Pancreas (tissue), 10 donors: ENCODE data around the gene NECTIN4. TPM values are rescaled to one million over a fixed set of nuclear protein-coding genes. Genes with fewer than 3 reads are reported as not detected.
A peak's percentile ranks its signal among the peaks of the same experiment; 100 is the strongest.

ENCODE experiments used
- ATAC-seq, 4 donors: fragments of 200-7000 bp; cut with Tn5 transposase; one replicate each; pipeline versions ENCODE4 v1.8.0 to v1.9.1; 2020; ENCODE audit warnings: mild to moderate bottlenecking in 4 of 4, moderate library complexity in 4 of 4
- DNase-seq, 6 donors: peaks; one replicate each; pipeline ENCODE4 v3.0.0-alpha.2; 2020
- FAIRE-seq: peaks from 2 replicates; lab custom pipeline; 2012; peaks lifted over from hg19 to GRCh38; lab: Jason Lieb, UNC
- H3K27ac ChIP-seq, 4 donors: fragments of 200-600 bp; sonication (generic); 1 replicate in 3 of 4; 2 replicates in 1 of 4; pipeline versions ENCODE4 v1.5.0 to v1.8.0; 2020
- H3K27me3 ChIP-seq, 4 donors: fragments of 200-600 bp; one replicate each; pipeline ENCODE4 v1.8.0; 2021
- H3K36me3 ChIP-seq, 3 donors: fragments of 200-600 bp; sonication (generic) in 1 of 3; one replicate each; pipeline versions ENCODE4 v1.5.0 to v1.8.0; 2020 to 2021
- H3K4me1 ChIP-seq, 3 donors: fragments of 200-600 bp; one replicate each; pipeline ENCODE4 v1.8.0; 2021
- H3K4me3 ChIP-seq, 4 donors: fragments of 200-600 bp; sonication (generic) in 2 of 4; one replicate each; pipeline versions ENCODE4 v1.5.0 to v1.8.0; 2020 to 2021
- H3K9me3 ChIP-seq, 4 donors: fragments of 200-600 bp; one replicate each; pipeline ENCODE4 v1.8.0; 2021
- CTCF ChIP-seq, 4 donors: fragments of 200-600 bp; sonication (generic) in 3 of 4; IDR thresholded peaks; one replicate each; pipeline versions ENCODE4 v1.5.0 to v1.8.0; 2021; ENCODE audit warnings: antibody characterized with exemption in 4 of 4
- WGBS, 2 donors: extraction: QIAGEN DNeasy Blood & Tissue Kit; methylation state at CpG; one replicate each; pipeline ENCODE4 v1.1.7; 2013; 5-methylcytosine and 5-hydroxymethylcytosine counted together
- intact Hi-C, 3 donors: fragments of 100-400 bp; cut with DNase I; formaldehyde crosslinking; loops; one replicate each; pipeline versions ENCODE4 v1.11.1 to v1.14.2; 2022
- polyA plus RNA-seq, 2 donors: library from polyadenylated mRNA; stranded (reverse); fragments of 200-250 nt; gene quantifications; one replicate each; pipeline ENCODE4 v1.2.3, GENCODE V29; 2013
- total RNA-seq, 6 donors: library from RNA; stranded (reverse); fragmentation: NEBNext Ultra II Directional in 4 of 6; extraction: Animal tissue kit (Norgen Biotek cat#: 25700) in 4 of 6; gene quantifications; one replicate each; pipeline versions ENCODE4 v1.2.1 to v1.2.4, GENCODE V29; 2021 to 2023
- donor health status: healthy with polysubstance abuse.
- donor health status: DM: no; HTN: no; CAD: no; lungs with moderate emphysema.
- donor health status: DM: no; HTN: no; CAD: no.
- donor health status: control.
- donor health status: control.
- donor health status: Bipolar disorder and iron deficiency.
- donor health status: DM: yes; HTN: yes; CAD: no.
- donor health status: DM: no; HTN: no; CAD: no.
- donor health status: DM: no; HTN: no; CAD: no.
- donor health status: DM: yes; HTN: yes; CAD: no.

NECTIN4 gene
- total and polyA plus RNA-seq, 8 donors = 1.7 to 9.3 (median 3.1) TPM

DNA sequence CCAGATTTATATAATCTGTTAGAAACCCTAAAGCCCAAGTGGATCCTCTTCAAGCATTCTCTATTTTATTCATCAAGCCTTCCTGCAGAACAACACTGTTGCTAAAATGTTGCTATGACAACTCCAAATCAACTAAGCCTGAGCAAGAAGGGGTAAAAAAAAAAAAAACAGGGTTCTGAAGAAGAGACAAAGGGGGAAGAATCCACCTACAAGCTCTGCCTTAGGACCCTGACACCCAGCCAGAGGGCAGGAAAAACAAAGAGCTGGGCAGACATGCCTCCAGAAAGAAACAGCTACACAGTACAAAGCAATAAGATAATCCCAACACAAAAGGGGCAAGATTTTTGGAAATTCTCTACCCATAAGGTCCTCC lies 44.8 kb downstream of the NECTIN4 start:
- no peak for ATAC-seq
- no peaks in the 10 kb centered on the region for H3K27me3 ChIP-seq
- intact Hi-C loops = no loop called here
- H3K27ac ChIP-seq = peak overlapping the region in 3 of 4 donors; percentile 84 to 95 (median 85)
- peak overlapping the region; percentile 80 to 96 (median 92) for H3K4me3 ChIP-seq
- TF ChIP-seq CTCF (IDR thresholded peaks at IDR 0.05) = no peak
- peaks cover 0 to 6% (median 6%) of the 10 kb centered on the region in 3 donors for H3K4me1 ChIP-seq
- no peak for DNase-seq
- H3K36me3 ChIP-seq = peaks cover 0 to 35% (median 18%) of the 10 kb centered on the region in 3 donors
- FAIRE-seq = no peak
- no peaks in the 10 kb centered on the region for H3K9me3 ChIP-seq

DNA sequence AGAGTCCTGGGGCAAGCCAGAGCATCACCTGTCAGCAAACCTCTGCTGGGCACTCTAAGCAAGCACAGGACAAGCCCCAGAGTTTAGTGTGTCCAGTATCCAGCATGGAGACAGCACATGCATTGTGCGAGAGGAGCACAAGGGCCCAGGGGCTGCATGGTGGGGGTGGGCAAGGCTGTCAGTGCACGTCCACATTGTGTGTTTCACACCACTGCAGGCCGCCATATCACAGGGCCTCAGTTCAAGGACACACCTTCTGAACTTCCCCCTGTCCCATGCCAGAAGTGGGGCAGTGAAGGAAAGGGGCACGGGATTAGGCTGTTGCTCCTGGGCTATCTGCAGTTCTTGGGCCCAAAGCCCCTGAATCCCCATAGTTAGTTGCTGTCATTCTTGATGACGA lies 49.8 kb downstream of the NECTIN4 start:
- WGBS, 2 donors = 51 to 56% methylated on average over 5 of the region's 5 CpGs
- intact Hi-C loops = no loop called here
- no peak for TF ChIP-seq CTCF (IDR thresholded peaks at IDR 0.05)
- Histone ChIP-seq H3K9me3 (no peaks in the 10 kb centered on the region), H3K36me3 (peaks cover 0 to 35% (median 18%) of the 10 kb centered on the region in 3 donors), H3K27me3 (no peaks in the 10 kb centered on the region), H3K4me1 (peaks cover 0 to 9% (median 9%) of the 10 kb centered on the region in 3 donors), H3K4me3 (no peak overlapping the region), H3K27ac (peak overlapping the region in 2 of 4 donors; percentile 56 to 66)
- FAIRE-seq = no peak
- DNase-seq = no peak
- ATAC-seq = peak in 1 of 4 donors; percentile 1

- Histone ChIP-seq H3K27me3 (no peaks in the 10 kb centered on the region), H3K36me3 (peaks cover 0 to 35% (median 18%) of the 10 kb centered on the region in 3 donors), H3K4me3 (peak overlapping the region; percentile 62 to 84 (median 71)), H3K4me1 (peaks cover 0 to 6% (median 5%) of the 10 kb centered on the region in 3 donors), H3K27ac (peak overlapping the region; percentile 53 to 66 (median 54)), H3K9me3 (no peaks in the 10 kb centered on the region)
- DNase-seq (no peak), ATAC-seq (peak; percentile 1 to 8 (median 4)), FAIRE-seq (no peak)
- 0 to 3% methylated on average over 2 to 3 of the region's 3 CpGs for WGBS, 2 donors
- intact Hi-C loops = no loop called here
- TF ChIP-seq CTCF (IDR thresholded peaks at IDR 0.05) = no peak
Observed at GRCh38 chr1:161039154-161039545, 50.2 kb downstream of the NECTIN4 start.

DNA sequence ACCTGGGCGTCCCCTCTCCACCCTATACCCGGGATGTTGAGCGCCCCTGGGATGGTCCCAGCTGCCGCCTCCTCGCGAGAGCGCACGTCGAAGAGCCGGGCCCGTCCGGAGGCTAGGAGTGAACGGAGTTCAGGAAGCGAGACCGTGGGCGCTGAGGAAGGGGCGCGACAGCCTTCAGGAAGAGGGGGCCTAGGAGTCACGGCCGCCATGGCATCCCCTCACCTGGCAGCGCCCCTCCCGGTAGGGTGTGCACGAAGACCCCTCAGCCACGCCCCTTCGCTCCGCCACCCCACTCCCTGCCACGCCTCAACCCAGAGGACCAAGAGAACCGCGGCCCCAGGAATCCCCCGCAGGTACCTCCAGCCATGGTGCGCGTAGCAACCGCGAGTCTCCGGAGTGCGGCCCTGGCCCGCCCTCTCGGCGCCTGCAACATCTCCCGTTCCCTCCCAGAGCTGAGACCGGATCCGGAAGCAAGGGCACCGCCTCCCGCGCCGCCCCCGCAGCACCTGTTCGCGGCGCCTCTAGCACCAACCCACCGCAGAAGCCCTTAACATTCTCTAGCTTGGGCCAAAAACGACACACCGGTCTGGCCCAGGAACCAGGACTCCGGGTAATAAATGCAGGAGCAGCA lies 50.7 kb downstream of the NECTIN4 start, which contains the start of gene TSTD1:
TSTD1 (minus strand) TSS at position 442 of the 631 bp plus-strand sequence; CDS start at position 367, 75 bp downstream.
- intact Hi-C loops = no loop called here
- H3K4me3 ChIP-seq = peak within 1 kb of the TSS; percentile 62 to 84 (median 71)
- no peaks in the 10 kb centered on the region for H3K27me3 ChIP-seq
- H3K36me3 ChIP-seq = peaks cover 0 to 35% (median 18%) of the 10 kb centered on the region in 3 donors
- H3K27ac ChIP-seq = peak within 1 kb of the TSS; percentile 53 to 66 (median 54)
- TF ChIP-seq CTCF (IDR thresholded peaks at IDR 0.05) = no peak
- peak; percentile 76 to 89 (median 82) for DNase-seq
- FAIRE-seq = no peak
- peak; percentile 90 to 96 (median 96) for ATAC-seq
- peaks cover 0 to 3% (median 3%) of the 10 kb centered on the region in 3 donors for H3K4me1 ChIP-seq
- no peaks in the 10 kb centered on the region for H3K9me3 ChIP-seq
- 4 to 9% methylated on average over 52 to 54 of the region's 54 CpGs for WGBS, 2 donors
